Measurements from ENCODE around the gene ARHGAP8.

ARHGAP8 gene

GRCh38 chr22:44884562-44884961 lies 132.2 kb downstream of the ARHGAP8 start:
- no peak for TF ChIP-seq CTCF (IDR thresholded peaks at IDR 0.05; ENCODE audit: low read depth, low read length)
- DNase-seq (ENCODE audit: low read depth, low spot score), result no peak
- no peak overlapping the region for H3K4me3 ChIP-seq (ENCODE audit: low read depth, low read length)
- in situ Hi-C loops (cut with HindIII; ENCODE audit: low sequenced_read_pairs), result no loop called here

- no peak overlapping the region for H3K4me3 ChIP-seq (ENCODE audit: low read depth, low read length)
- in situ Hi-C loops (cut with HindIII; ENCODE audit: low sequenced_read_pairs), result no loop called here
- no peak for TF ChIP-seq CTCF (IDR thresholded peaks at IDR 0.05; ENCODE audit: low read depth, low read length)
- no peak for DNase-seq (ENCODE audit: low read depth, low spot score)
Measured at GRCh38 chr22:44884968-44885805, 132.8 kb downstream of the ARHGAP8 start.

- H3K4me3 ChIP-seq (ENCODE audit: low read depth, low read length), result no peak overlapping the region
- in situ Hi-C loops (cut with HindIII; ENCODE audit: low sequenced_read_pairs), result no loop called here
- no peak for DNase-seq (ENCODE audit: low read depth, low spot score)
- no peak for TF ChIP-seq CTCF (IDR thresholded peaks at IDR 0.05; ENCODE audit: low read depth, low read length)
Measured at GRCh38 chr22:44885806-44886360, 133.5 kb downstream of the ARHGAP8 start.

- no peak overlapping the region for H3K4me3 ChIP-seq (ENCODE audit: low read depth, low read length)
- DNase-seq (ENCODE audit: low read depth, low spot score), result no peak
- TF ChIP-seq CTCF (IDR thresholded peaks at IDR 0.05; ENCODE audit: low read depth, low read length), result no peak
- in situ Hi-C loops (cut with HindIII; ENCODE audit: low sequenced_read_pairs), result no loop called here
Measured at GRCh38 chr22:44887941-44888366, 135.6 kb downstream of the ARHGAP8 start.

GRCh38 chr22:44888491-44889254 lies 136.3 kb downstream of the ARHGAP8 start:
- in situ Hi-C loops (cut with HindIII; ENCODE audit: low sequenced_read_pairs), result no loop called here
- H3K4me3 ChIP-seq (ENCODE audit: low read depth, low read length), result no peak overlapping the region
- TF ChIP-seq CTCF (IDR thresholded peaks at IDR 0.05; ENCODE audit: low read depth, low read length), result no peak

GRCh38 chr22:44889255-44889878 lies 137.0 kb downstream of the ARHGAP8 start:
- in situ Hi-C loops (cut with HindIII; ENCODE audit: low sequenced_read_pairs), result no loop called here
- no peak for TF ChIP-seq CTCF (IDR thresholded peaks at IDR 0.05; ENCODE audit: low read depth, low read length)
- H3K4me3 ChIP-seq (ENCODE audit: low read depth, low read length), result no peak overlapping the region
- no peak for DNase-seq (ENCODE audit: low read depth, low spot score)

More at GRCh38 chr22:44888491-44889254, 136.3 kb downstream of the ARHGAP8 start:
- no peak for DNase-seq (ENCODE audit: low read depth, low spot score)

All from astrocyte of the spinal cord (primary cell).